Uterus (tissue), 2 donors: ENCODE data around the gene ATP5MC2.

Experiments used
- CTCF ChIP-seq, 4 experiments: fragments of 200-600 bp in 2 of 4; fragments of 450-650 bp in 2 of 4; sonication (generic) in 2 of 4; IDR thresholded peaks; one replicate each; pipeline ENCODE4 v1.5.1; 2016 to 2019; ENCODE audit warnings: antibody characterized with exemption in 4 of 4, mild to moderate bottlenecking in 2 of 4, moderate library complexity in 1 of 4
- POLR2A ChIP-seq, 2 donors: fragments of 450-650 bp; IDR thresholded peaks; one replicate each; pipeline ENCODE4 v1.6.1; 2016; ENCODE audit warnings: antibody characterized with exemption in 2 of 2, mild to moderate bottlenecking in 1 of 2, moderate library complexity in 1 of 2

GRCh38 chr12:53674977-53675700, 744 bp downstream of the ATP5MC2 start:
- no peak for TF ChIP-seq CTCF (IDR thresholded peaks at IDR 0.05)
- TF ChIP-seq POLR2A (IDR thresholded peaks at IDR 0.05) = no peak
